ENCODE data around the gene GPI. TPM values are rescaled to one million over a fixed set of nuclear protein-coding genes. Genes with fewer than 3 reads are reported as not detected.

GPI gene
- total and polyA plus RNA-seq, 2 of the 8 experiments (the other 6 are each of a cell fraction or from before 2014, with no cell fraction given): 171 to 360 TPM

DNA sequence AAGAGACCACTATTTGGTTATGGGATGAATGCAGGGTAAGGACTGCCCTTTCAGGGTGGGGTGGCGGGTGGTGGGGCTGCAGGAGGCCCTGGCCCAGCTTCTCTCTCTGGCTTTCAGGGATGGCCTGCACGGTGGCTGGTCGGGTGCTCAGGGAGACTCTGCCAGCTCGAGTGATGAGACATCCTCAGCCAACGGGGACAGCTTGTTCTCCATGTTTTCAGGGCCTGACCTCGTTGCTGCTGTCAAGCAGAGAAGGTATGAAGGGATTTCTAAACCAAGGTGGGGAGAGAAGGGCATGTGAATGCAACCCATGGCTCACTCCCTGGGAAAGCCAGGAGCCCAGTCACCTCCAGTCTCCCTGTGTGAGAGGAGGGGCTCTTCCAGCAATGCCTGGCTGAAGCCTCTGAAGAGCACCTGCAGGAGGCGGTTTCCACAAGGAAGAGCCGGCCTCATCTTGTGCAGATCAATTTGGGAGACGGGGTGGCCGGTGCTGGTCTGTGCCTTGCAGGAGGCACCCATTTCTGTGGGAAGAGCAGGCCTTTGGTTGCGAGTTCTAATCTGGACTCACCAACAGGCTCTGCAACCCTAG, 16.0 kb upstream of the GPI start (continued):
- TF ChIP-seq, protein P1, sequence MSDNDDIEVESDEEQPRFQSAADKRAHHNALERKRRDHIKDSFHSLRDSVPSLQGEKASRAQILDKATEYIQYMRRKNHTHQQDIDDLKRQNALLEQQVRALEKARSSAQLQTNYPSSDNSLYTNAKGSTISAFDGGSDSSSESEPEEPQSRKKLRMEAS (IDR thresholded peaks at IDR 0.05): no peak
